Nephron (organoid): Measurements from ENCODE around the gene SMIM13.
"Not testable (repeated sequence)": the region's sequence is repeated elsewhere in the genome, so short reads cannot be mapped to it uniquely, and the experiment has no call there.

Source experiments
- H3K27ac Mint-ChIP-seq, 3 experiments: 2 replicates each; pipeline ENCODE4 v1.8.0; 2020; ENCODE audit warnings: mixed read lengths in 3 of 3, mild to moderate bottlenecking in 2 of 3, moderate library complexity in 1 of 3
- H3K27me3 Mint-ChIP-seq: 2 replicates; pipeline ENCODE4 v1.8.0; 2021; ENCODE audit warnings: low read depth, mild to moderate bottlenecking, moderate library complexity, mixed read lengths
- H3K36me3 Mint-ChIP-seq: 2 replicates; pipeline ENCODE4 v1.8.0; 2020; ENCODE audit warnings: low read depth, mixed read lengths
- H3K4me1 Mint-ChIP-seq: 2 replicates; pipeline ENCODE4 v1.8.0; 2020; ENCODE audit warnings: mixed read lengths
- H3K4me3 Mint-ChIP-seq, 3 experiments: 2 replicates each; pipeline ENCODE4 v1.8.0; 2020; ENCODE audit warnings: mild to moderate bottlenecking in 3 of 3, mixed read lengths in 3 of 3, moderate library complexity in 2 of 3
- H3K9me3 Mint-ChIP-seq: 2 replicates; pipeline ENCODE4 v1.8.0; 2020; ENCODE audit warnings: mixed read lengths
- TF ChIP-seq, protein P1 (sequence below), 3 experiments: fragments of 200-600 bp; sonication (generic); IDR thresholded peaks; one replicate each; pipeline ENCODE4 v1.5.0; 2021; ENCODE audit warnings: antibody characterized with exemption in 3 of 3; ENCODE audit not compliant: unreplicated experiment in 3 of 3

Gene SMIM13

DNA sequence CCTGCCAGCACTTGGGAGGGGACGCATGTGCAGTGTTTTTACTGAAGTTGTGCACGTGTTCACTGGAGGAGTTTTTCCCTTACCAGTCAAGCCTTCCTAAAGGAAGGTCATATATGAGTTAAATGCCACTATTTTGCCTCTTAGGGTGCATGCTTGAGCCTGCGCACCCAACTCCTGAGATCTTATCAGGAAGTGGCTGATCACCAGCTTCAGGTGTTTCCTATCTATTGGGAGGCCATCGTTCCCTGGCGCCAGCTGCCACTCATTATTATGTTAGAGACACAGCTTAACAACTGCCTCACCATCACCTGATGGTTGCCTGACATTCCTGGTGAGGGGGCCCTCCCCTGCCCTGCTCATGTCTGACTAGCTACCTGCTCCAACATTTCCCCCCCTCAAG, 9.4 kb downstream of the SMIM13 start:
- Mint-ChIP-seq H3K4me3 (no peak overlapping the region), H3K36me3 (peaks cover 75% of the 10 kb centered on the region), H3K4me1 (no peaks in the 10 kb centered on the region), H3K27me3 (no peaks in the 10 kb centered on the region), H3K27ac (no peak overlapping the region), H3K9me3 (peaks cover 33% of the 10 kb centered on the region)
- TF ChIP-seq, protein P1, sequence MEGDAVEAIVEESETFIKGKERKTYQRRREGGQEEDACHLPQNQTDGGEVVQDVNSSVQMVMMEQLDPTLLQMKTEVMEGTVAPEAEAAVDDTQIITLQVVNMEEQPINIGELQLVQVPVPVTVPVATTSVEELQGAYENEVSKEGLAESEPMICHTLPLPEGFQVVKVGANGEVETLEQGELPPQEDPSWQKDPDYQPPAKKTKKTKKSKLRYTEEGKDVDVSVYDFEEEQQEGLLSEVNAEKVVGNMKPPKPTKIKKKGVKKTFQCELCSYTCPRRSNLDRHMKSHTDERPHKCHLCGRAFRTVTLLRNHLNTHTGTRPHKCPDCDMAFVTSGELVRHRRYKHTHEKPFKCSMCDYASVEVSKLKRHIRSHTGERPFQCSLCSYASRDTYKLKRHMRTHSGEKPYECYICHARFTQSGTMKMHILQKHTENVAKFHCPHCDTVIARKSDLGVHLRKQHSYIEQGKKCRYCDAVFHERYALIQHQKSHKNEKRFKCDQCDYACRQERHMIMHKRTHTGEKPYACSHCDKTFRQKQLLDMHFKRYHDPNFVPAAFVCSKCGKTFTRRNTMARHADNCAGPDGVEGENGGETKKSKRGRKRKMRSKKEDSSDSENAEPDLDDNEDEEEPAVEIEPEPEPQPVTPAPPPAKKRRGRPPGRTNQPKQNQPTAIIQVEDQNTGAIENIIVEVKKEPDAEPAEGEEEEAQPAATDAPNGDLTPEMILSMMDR (IDR thresholded peaks at IDR 0.05; ENCODE audit: unreplicated experiment in 3 of 3), result no peak

DNA sequence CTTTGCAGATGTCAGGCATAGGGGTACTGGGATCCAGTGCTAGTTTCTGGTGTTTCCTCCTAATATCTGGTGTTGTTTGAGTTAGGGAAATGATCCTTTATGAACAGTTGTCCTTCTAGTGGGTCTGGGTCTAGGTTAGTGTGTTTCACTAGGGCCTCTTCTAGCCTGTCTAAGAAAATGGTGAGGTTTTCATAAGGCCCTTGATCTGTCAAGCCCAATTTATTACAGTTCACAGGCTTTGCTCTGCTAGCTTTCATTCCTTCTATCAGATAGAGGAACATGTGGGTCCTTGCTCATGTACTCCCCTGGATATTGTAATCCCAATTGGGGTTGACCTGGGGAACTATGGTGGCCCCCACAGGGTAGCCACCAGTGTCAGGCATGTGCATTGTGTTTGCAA, 15.1 kb downstream of the SMIM13 start:
- peaks cover 3% of the 10 kb centered on the region for H3K9me3 Mint-ChIP-seq
- H3K27ac Mint-ChIP-seq, result no peak overlapping the region
- no peaks in the 10 kb centered on the region for H3K4me1 Mint-ChIP-seq
- TF ChIP-seq, protein P1 (IDR thresholded peaks at IDR 0.05; ENCODE audit: unreplicated experiment in 3 of 3), result no peak
- no peak overlapping the region for H3K4me3 Mint-ChIP-seq
- peaks cover 39% of the 10 kb centered on the region for H3K36me3 Mint-ChIP-seq
- H3K27me3 Mint-ChIP-seq, result no peaks in the 10 kb centered on the region

DNA sequence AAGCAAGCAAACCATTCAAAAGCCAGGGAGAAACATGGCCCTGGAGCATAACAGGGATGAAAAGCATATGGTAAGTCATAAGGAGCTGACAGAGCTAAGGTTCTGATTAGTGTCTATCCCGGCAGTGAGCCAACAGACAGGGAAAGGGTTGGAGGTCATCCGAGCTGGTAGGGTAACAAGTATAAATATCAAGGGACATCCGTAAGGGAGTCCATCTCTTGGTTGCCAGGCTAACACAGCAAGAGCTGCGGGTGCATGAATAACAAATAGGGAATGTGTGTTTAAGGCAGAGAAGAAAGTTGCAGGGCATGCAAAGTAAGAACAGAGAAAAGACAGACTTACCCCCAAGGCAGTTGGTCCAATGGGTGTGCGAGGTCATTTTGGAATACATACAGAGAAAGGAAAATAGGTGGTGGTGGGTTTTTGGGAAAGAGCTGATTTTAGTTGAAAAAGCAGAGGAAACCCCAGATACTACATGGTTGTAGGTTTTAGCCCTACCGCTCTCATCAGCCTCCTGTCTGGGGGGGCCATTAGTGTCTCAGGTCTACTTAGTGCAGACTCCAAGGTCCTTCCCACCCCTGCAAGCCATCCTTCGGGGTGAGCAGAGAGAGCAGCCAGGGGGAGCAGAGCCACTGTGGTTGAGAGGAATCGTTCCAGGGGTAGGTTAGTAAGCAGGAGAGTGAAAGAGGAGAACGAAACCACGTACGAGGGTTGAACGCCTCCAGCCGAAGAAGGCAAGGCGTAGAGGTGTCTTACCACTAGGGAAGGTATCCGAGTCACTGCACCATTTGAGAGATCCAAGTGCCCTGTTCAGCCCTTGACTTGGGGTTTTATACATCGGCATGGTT, 17.5 kb downstream of the SMIM13 start, which contains the start of gene ERVFRD-1:
Gene ERVFRD-1 (minus strand): TSS at position 805 of the 848 bp plus-strand sequence. CDS start 6,415 bp downstream, outside the sequence.
- Mint-ChIP-seq H3K36me3 (peaks cover 24% of the 10 kb centered on the region), H3K27me3 (no peaks in the 10 kb centered on the region), H3K27ac (no peak within 1 kb of the TSS), H3K4me1 (no peaks in the 10 kb centered on the region), H3K4me3 (no peak within 1 kb of the TSS), H3K9me3 (no peaks in the 10 kb centered on the region)
- TF ChIP-seq, protein P1 (IDR thresholded peaks at IDR 0.05; ENCODE audit: unreplicated experiment in 3 of 3), result no peak

DNA sequence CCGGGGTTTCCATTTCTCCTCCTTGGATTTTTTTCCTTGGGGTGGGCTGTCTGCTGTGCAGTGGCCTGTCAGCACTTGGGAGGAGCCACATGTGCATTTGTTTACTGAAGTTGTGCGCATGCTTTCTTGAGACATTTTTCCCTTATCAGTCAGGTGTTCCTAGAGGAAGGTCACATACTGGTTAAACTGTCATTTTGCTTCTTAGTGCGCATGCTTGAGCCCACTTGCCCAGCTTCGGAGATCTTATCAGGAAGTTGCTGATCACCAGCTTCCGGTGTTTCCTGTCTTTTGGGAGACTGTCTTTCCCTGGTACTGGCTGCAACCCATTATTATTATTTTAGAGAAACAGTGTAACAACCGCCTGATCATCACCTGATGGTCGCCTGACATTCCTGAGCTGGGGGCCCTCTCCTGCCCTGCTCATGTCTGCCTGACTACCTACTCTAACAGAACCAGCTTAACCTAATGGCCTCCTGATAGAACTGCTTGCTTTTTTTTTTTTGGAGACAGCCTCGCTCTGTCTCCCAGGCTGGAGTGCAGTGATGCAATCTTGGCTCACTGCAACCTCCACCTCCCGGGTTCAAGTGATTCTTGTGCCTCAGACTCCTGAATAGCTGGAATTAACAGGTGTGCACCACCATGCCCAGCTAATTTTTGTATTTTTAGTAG, 18.3 kb downstream of the SMIM13 start:
- peaks cover 21% of the 10 kb centered on the region for H3K36me3 Mint-ChIP-seq
- no peak overlapping the region for H3K27ac Mint-ChIP-seq
- TF ChIP-seq, protein P1 (IDR thresholded peaks at IDR 0.05; ENCODE audit: unreplicated experiment in 3 of 3), result no peak
- no peaks in the 10 kb centered on the region for H3K9me3 Mint-ChIP-seq
- H3K4me1 Mint-ChIP-seq, result no peaks in the 10 kb centered on the region
- no peak overlapping the region for H3K4me3 Mint-ChIP-seq
- H3K27me3 Mint-ChIP-seq, result no peaks in the 10 kb centered on the region

DNA sequence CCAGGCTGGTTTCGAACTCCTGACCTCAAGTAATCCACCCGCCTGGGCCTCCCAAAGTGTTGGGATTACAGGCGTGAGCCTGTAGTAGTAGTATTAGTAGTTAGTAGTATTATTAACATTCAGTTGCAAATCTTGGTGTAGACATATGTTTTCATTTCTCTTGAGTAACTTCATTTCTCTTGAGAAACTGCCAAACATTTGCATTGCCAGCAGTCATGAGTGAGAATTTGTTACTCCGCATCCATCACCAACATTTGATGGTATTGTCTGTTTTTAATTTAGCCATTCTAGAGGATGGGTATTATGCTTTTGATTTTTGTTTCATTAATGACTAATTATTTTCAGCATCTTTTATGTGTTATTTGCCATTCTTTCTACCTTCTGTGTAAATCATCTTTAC, 19.4 kb downstream of the SMIM13 start:
- Mint-ChIP-seq H3K27ac (no peak overlapping the region), H3K4me3 (no peak overlapping the region), H3K36me3 (peaks cover 12% of the 10 kb centered on the region), H3K27me3 (no peaks in the 10 kb centered on the region), H3K9me3 (no peaks in the 10 kb centered on the region), H3K4me1 (no peaks in the 10 kb centered on the region)
- TF ChIP-seq, protein P1 (IDR thresholded peaks at IDR 0.05; ENCODE audit: unreplicated experiment in 3 of 3), result no peak

DNA sequence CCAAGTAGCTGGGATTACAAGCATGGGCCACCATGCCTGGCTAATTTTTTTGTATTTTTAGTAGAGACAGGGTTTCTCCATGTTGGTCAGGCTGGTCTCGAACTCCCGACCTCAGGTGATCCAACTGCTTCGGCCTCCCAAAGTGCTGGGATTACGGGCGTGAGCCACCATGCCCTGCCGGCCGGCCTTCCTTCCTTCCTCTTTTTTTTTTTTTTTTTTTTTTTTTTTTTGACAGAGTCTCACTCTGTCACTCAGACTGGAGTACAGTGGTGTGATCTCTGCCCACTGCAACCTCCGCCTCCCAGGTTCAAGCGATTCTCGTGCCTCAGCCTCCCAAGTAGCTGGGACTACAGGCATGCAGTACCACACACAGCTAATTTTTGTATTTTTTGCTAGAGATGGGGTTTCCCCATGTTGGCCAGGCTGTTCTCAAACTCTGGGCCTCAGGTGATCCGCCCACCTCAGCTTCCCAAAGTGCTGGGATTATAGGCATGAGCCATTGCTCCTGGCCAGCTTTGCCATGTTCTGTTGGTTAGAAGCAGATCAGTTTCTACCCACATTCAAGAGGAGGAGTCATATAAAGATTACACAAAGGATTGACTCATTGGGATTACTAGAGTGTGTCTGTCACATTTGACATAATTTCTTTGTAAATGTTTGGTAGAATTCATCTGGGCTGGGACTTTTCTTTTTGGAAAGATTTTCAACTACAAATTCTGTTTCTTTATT, 22.3 kb downstream of the SMIM13 start:
- H3K27ac Mint-ChIP-seq, H3K27me3 Mint-ChIP-seq, H3K9me3 Mint-ChIP-seq: not testable (repeated sequence)

More for the DNA sequence above, 22.3 kb downstream of the SMIM13 start:
- H3K4me3 Mint-ChIP-seq, H3K36me3 Mint-ChIP-seq: not testable (repeated sequence)
- H3K4me1 Mint-ChIP-seq, result peaks cover 15% of the 10 kb centered on the region
